Measurements from ENCODE around the gene ABCB8.

ABCB8 gene

DNA sequence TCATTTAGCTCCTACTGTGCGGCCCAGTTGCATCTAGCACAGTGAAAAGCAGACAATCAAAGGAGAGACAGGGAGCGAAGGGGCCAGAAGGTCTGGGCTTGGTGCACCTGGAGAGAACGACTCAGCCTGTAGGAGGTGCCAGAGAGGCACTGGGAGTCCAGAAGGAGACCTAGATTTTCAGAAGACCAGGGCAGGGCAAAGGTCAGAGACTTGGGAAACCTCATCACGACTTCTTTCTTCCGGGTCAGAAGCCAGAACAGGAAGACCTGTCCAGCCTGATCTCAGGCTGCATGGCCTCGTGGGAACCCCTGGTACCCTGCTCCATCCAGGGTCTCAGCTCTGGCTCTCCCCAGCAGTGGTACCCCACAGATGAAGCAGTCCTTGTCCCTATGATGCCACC, 63.2 kb downstream of the ABCB8 start (continued):
- TF ChIP-seq ZNF510 (tag by site-specific recombination; IDR thresholded peaks at IDR 0.05; ENCODE audit: insufficient replicate concordance), result no peak
- peak; percentile 6; the same call in 1 of the 2 replicates for TF ChIP-seq ZNF654 (tag by site-specific recombination; IDR thresholded peaks at IDR 0.05; ENCODE audit: low read depth)
- no peak for TF ChIP-seq ZNF416 (tag by site-specific recombination; IDR thresholded peaks at IDR 0.05)
- no peak for TF ChIP-seq ZFP69B (tag by site-specific recombination; IDR thresholded peaks at IDR 0.05)
- TF ChIP-seq ZFP3 (tag by site-specific recombination; IDR thresholded peaks at IDR 0.05; ENCODE audit: low read depth), result no peak
- TF ChIP-seq, protein P1, sequence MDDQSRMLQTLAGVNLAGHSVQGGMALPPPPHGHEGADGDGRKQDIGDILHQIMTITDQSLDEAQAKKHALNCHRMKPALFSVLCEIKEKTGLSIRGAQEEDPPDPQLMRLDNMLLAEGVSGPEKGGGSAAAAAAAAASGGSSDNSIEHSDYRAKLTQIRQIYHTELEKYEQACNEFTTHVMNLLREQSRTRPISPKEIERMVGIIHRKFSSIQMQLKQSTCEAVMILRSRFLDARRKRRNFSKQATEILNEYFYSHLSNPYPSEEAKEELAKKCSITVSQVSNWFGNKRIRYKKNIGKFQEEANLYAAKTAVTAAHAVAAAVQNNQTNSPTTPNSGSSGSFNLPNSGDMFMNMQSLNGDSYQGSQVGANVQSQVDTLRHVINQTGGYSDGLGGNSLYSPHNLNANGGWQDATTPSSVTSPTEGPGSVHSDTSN (CRISPR knock-in tag; IDR thresholded peaks at IDR 0.05), result no peak
- no peak for TF ChIP-seq ZNF747 (tag by site-specific recombination; IDR thresholded peaks at IDR 0.05)

DNA sequence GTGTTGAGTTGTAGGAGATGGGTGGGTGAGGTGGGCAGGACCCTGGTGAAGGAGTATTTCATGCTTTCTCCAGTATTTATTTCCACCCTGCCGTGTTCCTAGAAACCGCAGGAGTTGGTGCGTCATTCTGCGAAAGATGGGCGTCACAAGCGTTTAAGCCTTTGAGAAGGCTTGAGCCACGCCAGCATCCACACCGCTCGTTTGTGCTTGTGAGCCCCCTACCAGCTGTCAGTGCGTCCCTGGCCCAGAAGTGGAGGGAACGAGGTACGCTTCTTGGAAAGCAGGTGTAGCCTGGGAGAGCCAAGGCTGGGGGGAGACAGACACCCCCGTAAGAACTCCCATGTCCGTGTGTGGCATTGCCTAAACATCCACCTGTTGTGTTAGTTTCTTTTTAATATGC, 63.7 kb downstream of the ABCB8 start:
- POLR2A ChIA-PET, result no interaction called here
- TF ChIP-seq KLF10 (tag by site-specific recombination; IDR thresholded peaks at IDR 0.05) (no peak), REPIN1 (tag by site-specific recombination; IDR thresholded peaks at IDR 0.05; ENCODE audit: low read depth) (no peak), YY1 (tag by site-specific recombination; IDR thresholded peaks at IDR 0.05) (no peak), KLF1 (tag by site-specific recombination; IDR thresholded peaks at IDR 0.05) (no peak), ZBTB8A (tag by site-specific recombination; IDR thresholded peaks at IDR 0.05) (no peak), ZNF324 (tag by site-specific recombination; IDR thresholded peaks at IDR 0.05) (no peak), ZNF48 (tag by site-specific recombination; IDR thresholded peaks at IDR 0.05) (no peak), RBAK (tag by site-specific recombination; IDR thresholded peaks at IDR 0.05) (no peak)
- Histone ChIP-seq H3K9me3 (ENCODE audit: control insufficient read depth, insufficient read depth, low read depth, low read length) (no peaks in the 10 kb centered on the region), H3K27ac (ENCODE audit: extremely low read depth, low read depth, low read length) (no peak overlapping the region), H3K36me3 (ENCODE audit: control insufficient read depth in 2 of 2, insufficient read depth in 1 of 2, low read length in 2 of 2) (peaks cover 0 to 55% of the 10 kb centered on the region in 2 experiments; a peak in 1 of 3 replicates), H3K4me3 (ENCODE audit: low read depth, low read length) (no peak overlapping the region), H3K4me1 (ENCODE audit: control insufficient read depth, insufficient read depth, low read length) (peaks cover 4% of the 10 kb centered on the region; the same call in 1 of the 2 replicates)
- CTCF ChIA-PET, result interaction anchor here (0.6 to 4.9 kb wide), 9 partner anchors 8 to 255 kb away, joined by 3 to 43 read pairs (median 4); partner anchors contain the start of gene ABCB8

DNA sequence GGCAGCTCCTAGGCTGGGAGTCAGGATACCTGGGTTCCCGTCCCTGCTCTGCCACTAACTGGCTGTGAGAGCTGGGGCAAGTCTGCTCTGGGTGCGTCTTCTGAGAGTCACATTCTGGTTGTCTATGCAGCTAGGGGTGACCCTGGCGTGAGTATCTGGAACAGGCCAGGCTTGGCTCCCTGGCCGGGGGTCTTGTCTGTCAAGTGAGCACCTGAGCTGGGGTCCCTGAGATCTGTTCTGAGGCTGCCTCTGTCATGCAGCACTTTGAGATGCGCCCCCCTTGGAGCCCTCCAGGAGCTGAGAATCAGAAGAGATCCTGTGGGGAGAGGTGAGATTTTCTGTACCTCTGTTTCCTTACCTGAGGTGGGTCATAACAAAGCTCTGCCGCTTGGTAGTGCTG, 65.5 kb downstream of the ABCB8 start:
- Histone ChIP-seq H3K27ac (ENCODE audit: extremely low read depth, low read depth, low read length) (no peak overlapping the region), H3K9me3 (ENCODE audit: control insufficient read depth, insufficient read depth, low read depth, low read length) (no peaks in the 10 kb centered on the region), H3K4me3 (ENCODE audit: low read depth, low read length) (no peak overlapping the region), H3K4me1 (ENCODE audit: control insufficient read depth, insufficient read depth, low read length) (peaks cover 4% of the 10 kb centered on the region; the same call in 1 of the 2 replicates), H3K36me3 (ENCODE audit: control insufficient read depth in 2 of 2, insufficient read depth in 1 of 2, low read length in 2 of 2) (peaks cover 0 to 48% of the 10 kb centered on the region in 2 experiments; a peak in 2 of 3 replicates)
- ChIA-PET POLR2A (no interaction called here), CTCF (interaction anchor here (0.6 to 4.9 kb wide), 5 partner anchors 13 to 84 kb away, joined by 3 to 43 read pairs (median 3); no protein-coding TSS in a partner anchor)
- TF ChIP-seq ZNF335 (tag by site-specific recombination; conservative IDR thresholded peaks at IDR 0.05), result no peak
- 0 out of 2 replicates have a peak, but pooled peaks have one; percentile 10 for TF ChIP-seq GLIS1 (tag by site-specific recombination; IDR thresholded peaks at IDR 0.05)
- TF ChIP-seq ZNF174 (tag by site-specific recombination; IDR thresholded peaks at IDR 0.05), result no peak
- no peak for TF ChIP-seq ZFP41 (tag by site-specific recombination; IDR thresholded peaks at IDR 0.05; ENCODE audit: borderline replicate concordance)
- no peak for TF ChIP-seq EGR2 (tag by site-specific recombination; IDR thresholded peaks at IDR 0.05; ENCODE audit: low read depth)
- TF ChIP-seq ZNF350 (tag by site-specific recombination; IDR thresholded peaks at IDR 0.05), result no peak

DNA sequence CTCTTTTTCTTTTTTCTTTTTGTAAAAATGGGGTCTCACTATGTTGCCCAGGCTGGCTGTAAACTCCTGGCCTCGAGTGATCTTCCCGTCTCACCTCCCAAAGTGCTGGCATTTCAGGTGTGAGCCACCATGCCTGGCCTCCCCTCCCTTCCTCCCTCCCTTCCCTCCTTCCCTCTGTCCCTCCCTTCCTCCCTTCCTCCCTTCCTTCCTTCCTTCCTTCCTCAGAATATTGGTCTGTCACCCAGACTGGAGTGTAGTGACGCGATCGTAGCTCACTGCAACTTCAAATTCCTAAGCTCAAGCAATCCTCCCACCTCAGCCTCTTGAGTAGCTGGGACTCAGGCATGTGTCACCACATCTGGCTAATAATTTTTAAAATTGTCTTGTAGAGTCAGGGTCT, 66.4 kb downstream of the ABCB8 start:
- Histone ChIP-seq H3K4me1 (ENCODE audit: control insufficient read depth, insufficient read depth, low read length) (0 out of 2 replicates have a peak, but pooled peaks cover under 1% of the 10 kb centered on the region), H3K36me3 (ENCODE audit: control insufficient read depth in 2 of 2, insufficient read depth in 1 of 2, low read length in 2 of 2) (peaks cover 0 to 47% of the 10 kb centered on the region in 2 experiments; a peak in 2 of 3 replicates), H3K4me3 (ENCODE audit: low read depth, low read length) (no peak overlapping the region), H3K9me3 (ENCODE audit: control insufficient read depth, insufficient read depth, low read depth, low read length) (no peaks in the 10 kb centered on the region), H3K27ac (ENCODE audit: extremely low read depth, low read depth, low read length) (0 out of 2 replicates have a peak overlapping the region, but pooled peaks have one; percentile 7)
- CTCF ChIA-PET, result interaction anchor here (0.7 to 4.9 kb wide), 4 partner anchors 17 to 1404 kb away, joined by 3 to 43 read pairs (median 3); no protein-coding TSS in a partner anchor
- POLR2A ChIA-PET, result no interaction called here
- no peak for TF ChIP-seq ZNF571 (tag by site-specific recombination; IDR thresholded peaks at IDR 0.05)
- no peak for TF ChIP-seq ZNF391 (tag by site-specific recombination; IDR thresholded peaks at IDR 0.05; ENCODE audit: borderline replicate concordance, low read depth)
- no peak for TF ChIP-seq ZNF830 (tag by site-specific recombination; IDR thresholded peaks at IDR 0.05; ENCODE audit: low read depth)
- TF ChIP-seq, protein P2, sequence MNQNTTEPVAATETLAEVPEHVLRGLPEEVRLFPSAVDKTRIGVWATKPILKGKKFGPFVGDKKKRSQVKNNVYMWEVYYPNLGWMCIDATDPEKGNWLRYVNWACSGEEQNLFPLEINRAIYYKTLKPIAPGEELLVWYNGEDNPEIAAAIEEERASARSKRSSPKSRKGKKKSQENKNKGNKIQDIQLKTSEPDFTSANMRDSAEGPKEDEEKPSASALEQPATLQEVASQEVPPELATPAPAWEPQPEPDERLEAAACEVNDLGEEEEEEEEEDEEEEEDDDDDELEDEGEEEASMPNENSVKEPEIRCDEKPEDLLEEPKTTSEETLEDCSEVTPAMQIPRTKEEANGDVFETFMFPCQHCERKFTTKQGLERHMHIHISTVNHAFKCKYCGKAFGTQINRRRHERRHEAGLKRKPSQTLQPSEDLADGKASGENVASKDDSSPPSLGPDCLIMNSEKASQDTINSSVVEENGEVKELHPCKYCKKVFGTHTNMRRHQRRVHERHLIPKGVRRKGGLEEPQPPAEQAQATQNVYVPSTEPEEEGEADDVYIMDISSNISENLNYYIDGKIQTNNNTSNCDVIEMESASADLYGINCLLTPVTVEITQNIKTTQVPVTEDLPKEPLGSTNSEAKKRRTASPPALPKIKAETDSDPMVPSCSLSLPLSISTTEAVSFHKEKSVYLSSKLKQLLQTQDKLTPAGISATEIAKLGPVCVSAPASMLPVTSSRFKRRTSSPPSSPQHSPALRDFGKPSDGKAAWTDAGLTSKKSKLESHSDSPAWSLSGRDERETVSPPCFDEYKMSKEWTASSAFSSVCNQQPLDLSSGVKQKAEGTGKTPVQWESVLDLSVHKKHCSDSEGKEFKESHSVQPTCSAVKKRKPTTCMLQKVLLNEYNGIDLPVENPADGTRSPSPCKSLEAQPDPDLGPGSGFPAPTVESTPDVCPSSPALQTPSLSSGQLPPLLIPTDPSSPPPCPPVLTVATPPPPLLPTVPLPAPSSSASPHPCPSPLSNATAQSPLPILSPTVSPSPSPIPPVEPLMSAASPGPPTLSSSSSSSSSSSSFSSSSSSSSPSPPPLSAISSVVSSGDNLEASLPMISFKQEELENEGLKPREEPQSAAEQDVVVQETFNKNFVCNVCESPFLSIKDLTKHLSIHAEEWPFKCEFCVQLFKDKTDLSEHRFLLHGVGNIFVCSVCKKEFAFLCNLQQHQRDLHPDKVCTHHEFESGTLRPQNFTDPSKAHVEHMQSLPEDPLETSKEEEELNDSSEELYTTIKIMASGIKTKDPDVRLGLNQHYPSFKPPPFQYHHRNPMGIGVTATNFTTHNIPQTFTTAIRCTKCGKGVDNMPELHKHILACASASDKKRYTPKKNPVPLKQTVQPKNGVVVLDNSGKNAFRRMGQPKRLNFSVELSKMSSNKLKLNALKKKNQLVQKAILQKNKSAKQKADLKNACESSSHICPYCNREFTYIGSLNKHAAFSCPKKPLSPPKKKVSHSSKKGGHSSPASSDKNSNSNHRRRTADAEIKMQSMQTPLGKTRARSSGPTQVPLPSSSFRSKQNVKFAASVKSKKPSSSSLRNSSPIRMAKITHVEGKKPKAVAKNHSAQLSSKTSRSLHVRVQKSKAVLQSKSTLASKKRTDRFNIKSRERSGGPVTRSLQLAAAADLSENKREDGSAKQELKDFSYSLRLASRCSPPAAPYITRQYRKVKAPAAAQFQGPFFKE (tag by site-specific recombination; IDR thresholded peaks at IDR 0.05; ENCODE audit: borderline replicate concordance), result no peak

All from HEK293 (cell line).